Measurements from ENCODE around the gene NYAP2.

Gene NYAP2

DNA sequence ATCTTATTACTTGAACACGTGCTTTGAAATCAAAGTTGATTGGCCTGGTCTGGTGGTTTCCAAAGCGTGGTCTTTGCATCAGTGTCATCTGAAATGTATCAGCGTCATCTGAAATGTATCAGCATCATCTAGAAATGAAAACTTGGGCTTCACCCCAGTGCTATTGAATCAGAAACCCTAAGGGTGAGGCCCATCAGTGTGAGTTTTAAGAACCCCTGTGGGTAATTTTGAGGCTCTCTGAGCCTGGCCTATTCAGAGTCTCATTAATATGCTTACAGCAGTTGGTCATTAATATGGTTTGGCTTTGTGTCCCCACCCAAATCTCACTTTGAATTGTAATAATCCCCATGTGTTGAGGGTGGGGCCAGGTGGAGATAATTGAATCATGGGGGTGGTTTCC is 85.2 kb downstream of the NYAP2 start:
- no peak for DNase-seq (ENCODE audit: low read depth)

DNA sequence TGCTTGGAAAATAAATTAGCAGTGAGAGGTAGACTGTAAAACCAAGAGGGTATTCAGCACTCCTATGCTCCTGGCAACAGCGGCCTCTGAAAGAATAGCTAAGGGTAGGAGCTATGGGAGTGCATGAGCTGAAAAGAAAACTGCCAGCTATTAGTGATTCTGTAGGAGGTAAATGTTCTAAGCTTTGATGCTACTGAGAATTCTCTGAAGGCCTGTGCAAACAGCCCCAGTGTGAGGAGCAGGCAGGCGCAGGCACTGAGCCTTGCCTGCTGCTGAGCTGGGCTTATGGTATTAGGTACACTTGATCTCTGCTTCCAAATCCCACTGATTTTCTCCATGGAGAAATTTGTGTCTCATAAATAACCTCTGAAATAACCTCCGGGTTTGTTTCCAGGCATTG is 86.7 kb downstream of the NYAP2 start:
- DNase-seq (ENCODE audit: low read depth), result no peak

DNA sequence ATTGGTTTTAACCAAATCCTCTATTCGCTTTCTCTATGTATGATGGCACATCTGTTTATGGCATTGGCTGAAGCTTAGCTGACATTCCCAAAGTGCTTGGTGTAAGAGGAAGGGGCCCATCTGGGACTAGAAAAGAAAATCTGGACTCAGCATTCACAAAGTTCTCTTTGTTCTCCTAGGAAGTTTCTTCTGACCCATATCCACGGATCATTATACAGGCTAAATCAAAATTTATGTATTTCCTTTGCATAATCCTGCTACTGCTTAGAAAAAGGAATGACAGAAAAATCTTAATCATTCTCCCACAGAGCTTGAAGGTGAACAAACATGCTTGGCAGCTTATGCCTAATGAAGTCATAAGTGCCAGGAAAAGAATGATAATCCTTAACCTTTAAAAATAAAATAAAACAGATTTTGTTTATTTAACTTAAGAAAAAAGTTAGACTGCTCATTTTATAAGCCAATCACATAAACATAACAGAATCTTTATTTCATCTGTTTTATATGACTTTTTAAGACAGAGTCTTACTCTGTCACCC is 88.4 kb downstream of the NYAP2 start:
- DNase-seq (ENCODE audit: low read depth), result no peak

DNA sequence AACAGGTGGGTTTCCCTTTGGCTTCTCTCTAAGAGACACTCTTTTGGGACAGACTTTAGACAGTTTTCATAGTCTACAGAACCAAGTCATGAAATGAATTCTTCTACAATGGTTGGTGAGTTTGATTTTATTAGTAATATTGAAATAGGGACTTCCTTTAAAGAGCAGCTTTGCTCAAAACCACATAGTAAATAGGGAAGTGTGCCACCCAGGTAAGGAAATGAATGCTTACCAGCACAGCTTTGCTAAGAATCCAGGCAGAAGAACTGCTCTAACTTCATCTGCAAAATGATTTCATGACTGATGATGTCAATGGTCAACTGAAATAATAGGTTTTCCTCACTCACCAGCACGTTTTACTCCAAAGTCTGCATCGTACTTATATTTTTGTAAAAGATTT is 89.2 kb downstream of the NYAP2 start:
- DNase-seq (ENCODE audit: low read depth), result no peak

DNA sequence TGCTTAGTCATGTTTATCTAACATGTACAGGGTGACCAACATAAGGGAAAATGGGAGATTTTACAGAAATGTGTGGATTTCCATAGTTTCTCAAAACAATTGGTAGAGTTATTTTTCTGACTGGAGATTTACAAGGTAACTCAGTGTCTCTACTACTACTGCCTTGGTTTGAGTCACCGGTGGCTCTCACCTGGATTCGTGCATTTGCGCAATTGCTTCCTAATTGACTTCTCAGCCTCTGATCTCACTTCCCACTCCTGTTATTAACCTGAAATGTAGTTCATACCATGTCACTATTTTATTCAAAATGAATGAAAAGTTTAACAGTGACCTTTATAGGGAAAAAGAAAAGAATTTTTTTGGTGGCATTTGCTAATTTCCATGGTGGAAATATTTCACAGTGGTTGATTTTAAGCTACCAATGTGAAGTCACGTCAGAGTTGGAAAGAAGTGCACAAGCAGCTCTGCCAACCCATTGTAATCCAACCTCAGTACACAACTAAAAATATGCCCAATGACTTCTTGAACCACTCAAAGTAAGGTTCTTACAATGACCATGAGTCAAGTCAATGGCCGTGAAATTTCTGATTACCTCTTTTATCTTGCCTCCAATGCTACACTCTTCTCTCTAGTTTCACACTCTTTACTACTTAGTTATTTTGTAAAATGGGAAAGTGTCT is 94.0 kb downstream of the NYAP2 start:
- DNase-seq (ENCODE audit: low read depth), result no peak

DNA sequence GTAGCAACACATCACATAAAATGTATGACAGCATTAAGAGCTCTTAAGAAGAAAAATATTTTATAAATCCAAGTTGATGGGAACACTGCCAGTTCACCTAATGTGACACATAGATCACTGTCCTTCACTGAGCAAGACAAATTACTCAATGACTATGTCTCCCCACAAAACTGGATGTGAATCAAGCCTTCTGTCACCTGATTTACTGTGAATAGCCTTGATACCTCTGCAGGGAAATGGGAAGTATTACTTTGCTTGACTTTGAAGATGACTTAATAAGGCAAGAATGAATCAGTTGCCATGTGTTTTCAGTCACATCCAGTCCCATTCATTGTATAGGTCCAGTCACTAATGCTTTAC is 94.6 kb downstream of the NYAP2 start:
- no peak for DNase-seq (ENCODE audit: low read depth)

DNA sequence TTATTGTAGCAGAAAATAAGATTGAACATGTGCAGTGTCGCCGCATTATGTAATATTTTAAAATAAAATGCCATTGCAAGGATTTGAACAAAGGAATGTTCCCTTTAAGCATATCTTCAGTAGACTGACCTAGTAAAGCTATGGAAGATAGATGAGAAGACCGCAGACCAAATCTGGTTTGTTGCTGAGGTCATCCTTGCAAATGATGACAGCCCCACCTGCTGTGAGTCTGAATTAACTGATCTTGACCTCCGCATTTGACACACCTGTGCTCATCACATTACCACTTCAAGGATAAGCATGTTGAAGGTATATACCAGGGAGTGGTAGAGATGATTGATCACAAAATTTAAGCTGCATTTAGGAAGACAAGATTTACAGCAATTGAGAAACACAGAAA is 96.2 kb downstream of the NYAP2 start:
- no peak for DNase-seq (ENCODE audit: low read depth)

DNA sequence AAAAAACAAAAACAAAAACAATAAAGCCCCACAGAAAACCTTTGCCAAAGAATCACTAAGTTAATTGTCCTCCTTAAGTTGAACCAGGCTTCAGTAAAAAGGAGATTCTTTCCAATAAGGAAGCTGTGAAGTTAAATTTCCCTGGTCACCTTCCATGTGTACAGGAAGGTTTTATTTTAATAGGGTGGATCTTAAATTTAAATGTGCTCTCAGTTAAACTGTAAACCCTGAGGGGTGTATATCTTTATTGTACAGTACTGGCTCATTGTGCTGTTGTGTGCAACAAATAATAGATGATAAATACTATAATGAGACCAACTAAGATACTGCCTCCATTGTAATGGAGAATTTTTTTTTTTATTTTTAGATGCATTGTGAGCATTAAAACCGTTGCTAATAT is 97.1 kb downstream of the NYAP2 start:
- no peak for DNase-seq (ENCODE audit: low read depth)

DNA sequence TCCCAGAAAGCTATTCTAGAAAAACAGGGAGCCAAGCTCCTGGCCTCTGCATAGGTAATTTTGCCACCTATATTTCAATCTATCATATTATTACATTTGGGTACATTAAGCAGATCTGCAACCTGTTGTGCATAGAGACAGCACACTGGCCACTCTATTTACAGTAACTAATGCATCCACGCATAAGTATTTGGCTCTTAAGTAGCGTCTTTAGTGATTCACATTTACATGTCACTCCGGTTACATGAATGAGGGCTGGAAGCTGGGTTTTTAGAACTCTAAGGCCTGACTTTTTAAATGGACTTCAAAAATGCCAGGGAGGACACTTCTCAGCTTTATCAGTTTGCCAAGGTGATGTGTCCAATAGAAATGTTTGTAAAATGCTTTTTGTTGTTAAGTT is 97.7 kb downstream of the NYAP2 start:
- DNase-seq (ENCODE audit: low read depth), result no peak

DNA sequence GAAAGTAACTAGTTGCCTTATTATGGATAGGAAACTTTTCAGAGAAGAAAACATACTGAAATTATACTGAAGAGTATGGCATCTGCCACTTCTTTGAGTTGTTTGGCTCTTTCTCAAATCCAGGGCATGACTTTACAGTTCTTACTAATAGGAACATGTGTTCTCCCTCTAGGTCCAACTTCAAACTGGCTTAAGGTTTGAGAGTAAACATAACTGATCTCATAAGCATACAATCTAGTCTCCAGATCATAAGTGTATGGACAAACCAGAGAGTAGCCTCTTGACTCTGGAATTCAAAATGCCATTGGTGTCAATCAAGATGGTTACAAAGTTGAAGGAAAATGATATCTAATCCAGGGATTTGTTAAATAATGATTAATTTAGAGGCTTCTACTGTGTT is 101.5 kb downstream of the NYAP2 start:
- DNase-seq (ENCODE audit: low read depth), result no peak

DNA sequence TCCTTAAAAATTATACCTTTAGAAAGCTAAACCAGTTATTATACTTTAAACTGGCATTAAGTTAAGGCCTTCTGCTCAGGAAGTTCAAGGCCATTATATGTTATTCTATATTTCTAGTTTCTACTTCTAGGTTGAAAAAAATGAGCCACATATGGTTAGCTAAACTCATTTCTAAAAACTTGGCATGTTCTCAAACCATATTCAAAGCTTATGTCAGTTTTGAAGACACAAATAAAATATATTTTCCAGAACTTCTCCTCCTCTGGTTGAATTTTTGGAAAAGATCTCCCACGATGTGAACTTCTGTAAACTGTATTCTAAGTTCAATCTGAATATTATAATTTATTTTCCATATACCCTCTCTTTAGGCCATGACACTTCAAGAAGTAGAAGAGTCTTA is 103.5 kb downstream of the NYAP2 start:
- DNase-seq (ENCODE audit: low read depth), result no peak

DNA sequence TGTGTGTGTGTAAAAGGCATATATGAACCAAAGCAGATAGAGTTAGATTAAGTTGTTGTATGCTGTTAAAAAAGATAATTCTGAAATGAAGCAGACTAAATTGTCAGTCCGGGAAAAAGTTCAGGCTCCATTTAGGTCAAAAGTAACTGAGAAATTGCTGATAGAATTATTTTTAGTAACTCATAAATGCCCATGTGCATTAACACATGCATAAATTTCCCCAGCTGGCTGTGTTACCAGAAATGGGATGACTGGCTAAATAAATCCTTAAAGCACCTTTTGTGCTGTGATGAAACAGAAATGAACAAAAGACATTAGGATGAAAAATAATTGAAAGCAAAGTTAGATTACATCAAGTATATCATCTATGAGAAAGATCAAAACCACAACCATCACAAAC is 111.3 kb downstream of the NYAP2 start:
- DNase-seq (ENCODE audit: low read depth), result no peak

DNA sequence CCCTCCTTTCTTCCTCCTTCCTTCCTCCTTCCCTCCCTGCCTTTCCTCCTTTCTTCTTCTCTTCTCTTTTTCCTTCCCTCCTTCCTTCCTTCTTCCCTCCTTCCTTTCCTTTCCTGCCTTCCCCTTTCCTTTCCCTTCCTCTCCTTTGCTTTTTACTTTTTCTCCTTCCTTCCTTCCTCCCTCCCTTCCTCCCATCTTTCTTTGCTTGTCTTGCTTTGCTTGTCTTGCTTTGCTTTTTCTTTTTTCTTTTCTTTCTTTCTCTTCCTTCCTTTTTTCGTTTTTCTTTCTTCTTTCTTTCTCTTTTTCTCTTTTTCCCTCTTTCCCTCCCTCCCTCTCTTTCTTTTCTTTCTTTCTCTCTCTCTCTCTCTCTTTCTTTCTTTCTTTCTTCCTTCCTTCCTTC is 113.0 kb downstream of the NYAP2 start:
- no peak for DNase-seq (ENCODE audit: low read depth)

DNA sequence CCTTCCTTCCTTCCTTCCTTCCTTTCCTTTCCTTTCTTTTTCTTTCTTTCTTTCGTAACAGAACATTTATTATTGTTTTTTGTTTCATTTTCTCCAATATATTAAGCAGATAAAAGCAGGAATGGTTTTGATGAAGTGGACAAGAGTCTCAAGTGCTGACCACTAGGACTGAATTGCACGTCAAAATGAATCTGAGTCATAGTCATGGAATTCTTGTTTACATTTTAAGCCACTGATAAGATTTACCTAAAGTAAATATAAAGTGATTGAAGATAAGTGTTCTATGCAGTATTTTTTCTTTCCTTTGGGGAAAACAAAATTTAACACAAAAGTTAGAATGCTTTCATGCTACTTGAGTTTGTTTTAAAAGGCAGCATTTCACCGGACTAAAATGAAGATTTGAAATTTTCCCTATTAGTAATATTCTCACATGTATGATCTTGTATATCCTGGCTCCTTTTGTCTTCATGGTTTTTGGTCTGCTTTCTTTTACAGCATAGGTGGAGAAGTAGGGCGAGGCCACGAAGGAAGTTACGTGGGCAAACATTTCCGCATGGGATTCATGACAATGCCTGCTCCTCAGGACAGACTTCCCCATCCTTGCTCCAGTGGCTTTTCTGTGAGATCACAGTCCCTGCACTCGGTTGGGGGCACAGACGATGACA is 113.5 kb downstream of the NYAP2 start:
- DNase-seq (ENCODE audit: low read depth), result no peak

DNA sequence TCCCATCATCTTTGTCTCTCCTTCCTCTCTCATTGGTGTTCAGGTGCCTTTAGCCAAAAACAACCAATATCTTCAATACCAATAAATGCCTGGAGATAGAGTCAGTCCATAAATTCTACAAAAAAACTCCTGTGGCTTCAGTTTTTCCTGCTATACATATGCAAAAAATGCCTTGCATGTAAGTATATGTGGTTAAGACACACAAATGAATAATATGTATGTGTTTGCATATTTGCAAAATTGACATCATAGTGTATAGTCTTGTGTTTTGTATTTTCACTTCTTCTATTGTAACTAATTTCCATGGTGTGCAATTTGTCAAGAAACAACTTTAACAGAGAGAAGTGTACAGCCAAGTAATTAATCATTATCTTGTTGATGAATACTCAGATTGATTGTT is 115.5 kb downstream of the NYAP2 start:
- no peak for DNase-seq (ENCODE audit: low read depth)

DNA sequence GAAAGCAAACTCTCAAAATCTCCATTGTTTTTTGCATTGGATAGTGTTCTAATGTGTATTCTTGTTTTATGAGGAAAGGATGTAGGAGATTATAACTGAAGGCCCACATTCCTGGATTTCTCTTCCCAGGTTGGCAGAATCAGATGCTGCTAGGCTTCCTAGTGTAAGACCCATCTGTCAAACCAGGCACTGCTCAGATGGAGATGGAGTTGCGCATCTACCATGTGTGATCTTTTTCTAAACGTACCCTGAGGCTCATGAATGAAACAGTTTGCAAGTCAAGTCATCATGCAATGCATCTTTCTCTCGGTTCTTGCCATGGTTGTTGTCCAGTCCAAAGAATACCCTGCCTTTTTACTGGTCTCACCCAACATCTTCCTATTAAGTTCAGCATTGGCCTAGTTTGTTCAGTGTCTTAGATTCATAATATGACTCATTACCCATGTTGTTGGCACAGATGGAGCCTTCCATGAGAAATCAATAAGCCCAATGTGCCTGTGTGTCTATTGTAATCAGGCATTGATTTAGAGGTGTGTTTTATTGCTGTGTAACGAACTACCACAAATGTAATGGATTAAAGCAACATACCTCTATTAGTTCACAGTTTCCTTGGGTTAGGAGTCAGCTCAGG is 127.4 kb downstream of the NYAP2 start:
- DNase-seq (ENCODE audit: low read depth), result no peak

DNA sequence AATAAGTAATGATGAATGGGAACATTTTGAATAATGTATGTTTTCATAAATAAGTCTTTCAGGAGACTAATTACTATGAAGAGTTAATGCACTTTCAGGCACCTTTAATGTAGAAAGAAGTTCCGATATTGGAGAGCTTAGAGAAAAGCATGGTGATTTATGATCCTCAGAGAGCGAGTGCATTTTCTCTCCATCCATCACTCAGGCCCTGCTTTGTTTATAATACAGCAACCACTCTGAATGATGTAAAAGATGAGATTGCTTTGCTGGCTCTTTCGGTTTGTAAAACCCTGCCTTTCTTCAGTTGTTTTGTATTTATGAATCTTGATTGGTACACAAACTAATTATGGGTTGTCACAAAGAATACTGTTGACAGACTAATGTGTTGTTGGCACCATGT is 132.0 kb downstream of the NYAP2 start:
- DNase-seq (ENCODE audit: low read depth), result no peak

DNA sequence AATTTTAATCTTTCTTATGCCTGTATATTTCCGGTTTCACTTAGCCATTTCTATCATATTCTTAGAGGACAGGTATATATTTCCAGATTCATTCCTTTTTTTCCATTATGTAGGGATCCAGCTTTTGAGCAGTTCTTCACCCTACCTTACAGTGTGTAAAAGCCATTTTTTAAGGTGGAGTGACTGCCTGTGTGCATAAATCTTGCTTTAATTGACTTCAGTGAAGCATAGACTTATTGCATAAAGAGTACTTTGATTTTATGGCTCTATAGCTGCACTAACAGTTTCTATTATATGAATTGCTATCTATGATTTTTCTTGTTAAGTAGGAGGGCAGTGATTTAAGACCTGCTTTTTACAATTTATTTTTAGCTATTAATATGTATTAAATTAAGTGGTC is 132.6 kb downstream of the NYAP2 start:
- no peak for DNase-seq (ENCODE audit: low read depth)

DNA sequence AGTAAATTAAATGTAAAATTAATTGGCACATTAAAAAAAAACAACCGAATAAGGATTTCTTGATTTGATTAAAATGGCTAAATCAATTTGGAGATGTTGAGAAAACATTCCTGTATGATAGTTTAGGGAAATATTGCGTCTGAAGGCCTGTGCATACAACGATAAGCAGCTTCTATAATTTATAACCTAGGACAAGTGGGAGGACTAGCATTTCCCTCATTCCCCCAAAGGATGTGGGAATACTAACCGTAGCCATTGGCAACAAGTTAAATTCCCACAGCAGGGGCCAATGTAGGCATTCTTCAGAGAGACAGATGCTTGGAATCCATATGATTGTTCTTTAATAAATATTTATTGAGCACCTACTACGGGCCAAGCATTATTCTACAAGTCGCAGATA is 134.5 kb downstream of the NYAP2 start:
- no peak for DNase-seq (ENCODE audit: low read depth)

DNA sequence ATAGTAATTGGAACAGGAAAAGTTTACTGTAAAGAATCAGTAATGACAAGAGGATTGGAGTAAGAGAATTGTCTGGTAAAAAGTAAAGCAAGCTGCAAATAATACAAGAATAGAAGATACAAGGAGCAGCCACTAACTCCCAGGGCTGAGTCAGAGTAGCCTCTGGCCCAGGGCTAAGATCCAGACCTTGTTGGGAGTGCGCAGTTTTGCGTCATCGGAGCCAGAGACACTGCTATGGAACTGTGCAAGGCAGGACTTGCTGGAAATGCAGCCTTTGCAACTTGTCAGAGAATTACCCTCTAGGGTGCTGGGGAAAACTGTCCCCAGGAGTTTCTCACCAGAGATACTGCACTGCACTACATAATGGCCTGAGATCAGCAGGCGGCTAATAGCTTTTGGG is 135.2 kb downstream of the NYAP2 start:
- DNase-seq (ENCODE audit: low read depth), result no peak

DNA sequence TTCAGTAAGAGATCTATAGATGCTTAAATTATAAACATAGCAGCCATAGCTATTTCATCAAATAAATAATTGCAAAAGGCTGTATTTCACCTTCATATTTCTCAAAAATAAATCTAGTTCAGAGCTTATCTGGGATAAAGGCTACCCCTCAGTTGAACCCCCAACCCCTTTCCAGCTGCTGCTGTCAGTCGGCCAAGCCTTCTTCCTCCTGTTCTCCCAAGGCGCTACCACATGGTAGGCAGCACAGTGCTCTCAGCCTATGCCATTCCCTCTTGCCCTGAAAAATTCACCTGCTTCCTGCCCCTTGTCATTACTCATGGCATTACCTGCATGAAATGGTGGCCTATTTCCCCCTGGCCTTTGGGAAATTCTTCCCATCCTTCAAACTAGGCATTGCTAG is 136.5 kb downstream of the NYAP2 start:
- no peak for DNase-seq (ENCODE audit: low read depth)

DNA sequence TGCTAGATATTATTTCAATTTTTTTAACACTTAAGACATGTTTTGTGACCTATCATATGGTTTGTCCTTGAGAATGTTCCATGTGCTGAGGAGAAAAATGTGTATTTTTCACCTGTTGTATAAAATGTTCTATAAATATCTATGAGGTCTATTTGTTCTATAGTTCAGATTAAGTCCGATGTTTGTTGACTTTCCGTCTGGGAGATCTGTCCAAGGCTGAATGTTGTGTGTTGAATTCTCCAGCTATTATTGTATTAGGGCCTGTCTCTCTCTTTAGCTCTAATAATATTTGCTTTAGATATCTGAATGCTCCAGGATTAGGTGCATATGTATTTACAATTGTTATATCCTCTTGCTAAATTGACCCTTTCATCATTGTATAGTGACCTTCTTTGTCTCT is 144.1 kb downstream of the NYAP2 start:
- no peak for DNase-seq (ENCODE audit: low read depth)

DNA sequence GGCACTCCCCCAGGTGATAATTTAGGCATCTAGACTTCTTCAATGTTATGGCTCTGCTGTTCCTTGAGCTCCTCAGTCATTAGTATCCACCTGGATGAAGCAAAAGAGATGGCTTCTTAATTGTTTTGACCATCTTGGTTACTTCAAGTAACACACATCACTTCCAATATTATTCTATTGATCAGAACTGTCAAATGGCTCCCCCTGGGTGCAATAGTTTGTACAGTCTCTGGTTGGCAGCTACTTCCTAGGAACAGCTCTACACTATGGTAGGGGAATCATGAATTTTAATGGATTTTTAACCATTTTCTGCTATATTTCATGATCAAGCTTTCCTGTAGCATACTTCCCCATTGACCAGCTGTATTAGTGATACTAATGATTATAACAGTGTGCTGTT is 157.0 kb downstream of the NYAP2 start:
- DNase-seq (ENCODE audit: low read depth), result no peak
